HG02610 (cell line): ENCODE data around the gene C2orf42.
"Not testable (repeated sequence)": the region's sequence is repeated elsewhere in the genome, so short reads cannot be mapped to it uniquely, and the experiment has no call there.

Experiments used
- ATAC-seq: cut with Tn5 transposase; IDR thresholded peaks from one replicate; pipeline ENCODE4 v1.9.1; 2021; ENCODE audit warnings: mild to moderate bottlenecking, moderate library complexity; ENCODE audit not compliant: unreplicated experiment

C2orf42 gene

GRCh38 chr2:70133491-70134322, 57.1 kb downstream of the C2orf42 start:
- ATAC-seq = peak; percentile 33

DNA sequence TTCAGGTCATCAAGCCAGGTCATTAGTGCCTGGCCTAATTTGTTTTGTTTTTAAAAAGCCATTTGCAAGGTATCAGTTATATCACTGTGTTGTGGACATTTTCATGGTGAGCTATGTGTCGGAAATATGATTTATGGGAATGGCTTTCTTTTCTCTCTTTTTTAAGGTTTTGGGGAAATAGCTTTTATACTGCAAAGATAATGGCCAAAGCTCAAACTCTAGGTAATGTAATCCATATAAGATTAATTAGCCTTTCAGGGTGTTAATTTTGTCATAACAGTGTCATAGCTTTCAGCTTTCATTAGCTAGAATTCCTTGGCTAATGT, 57.7 kb downstream of the C2orf42 start:
- ATAC-seq = no peak

- peak; percentile 45 for ATAC-seq
These were observed 58.3 kb downstream of the C2orf42 start for GRCh38 chr2:70132244-70133126.

DNA sequence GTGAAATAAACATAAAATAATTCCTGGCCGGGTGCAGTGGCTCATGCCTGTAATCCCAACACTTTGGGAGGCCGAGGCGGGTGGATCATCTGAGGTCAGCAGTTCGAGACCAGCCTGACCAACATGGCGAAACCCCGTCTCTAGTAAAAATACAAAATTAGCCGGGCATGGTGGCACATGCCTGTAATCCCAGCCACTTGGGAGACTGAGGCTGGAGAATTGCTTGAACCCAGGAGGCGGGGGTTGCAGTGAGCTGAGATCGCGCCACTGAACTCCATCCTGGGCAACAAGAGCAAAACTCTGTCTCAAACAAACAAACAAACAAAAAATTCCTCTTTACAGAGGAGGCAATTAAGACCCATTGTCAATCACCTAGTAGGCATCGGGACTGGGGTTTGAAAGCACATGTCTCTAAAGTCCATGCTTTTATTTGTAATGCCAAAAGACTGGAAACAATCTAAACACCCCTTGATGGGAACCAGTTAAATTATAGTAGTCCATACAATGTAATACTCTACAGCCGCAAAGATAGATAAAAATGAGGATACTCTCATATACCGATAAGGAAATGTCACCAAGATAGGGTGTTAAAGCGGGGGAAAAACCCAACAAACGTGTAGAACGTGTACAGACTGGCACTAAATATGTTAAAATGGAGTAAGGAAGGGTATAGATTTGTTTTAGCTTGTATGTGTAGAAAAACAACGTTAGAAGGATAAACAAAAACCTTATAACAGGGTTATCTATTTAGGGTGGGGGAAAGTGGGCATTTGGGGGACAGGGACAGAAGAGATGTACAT, 59.3 kb downstream of the C2orf42 start:
- ATAC-seq = not testable (repeated sequence)

DNA sequence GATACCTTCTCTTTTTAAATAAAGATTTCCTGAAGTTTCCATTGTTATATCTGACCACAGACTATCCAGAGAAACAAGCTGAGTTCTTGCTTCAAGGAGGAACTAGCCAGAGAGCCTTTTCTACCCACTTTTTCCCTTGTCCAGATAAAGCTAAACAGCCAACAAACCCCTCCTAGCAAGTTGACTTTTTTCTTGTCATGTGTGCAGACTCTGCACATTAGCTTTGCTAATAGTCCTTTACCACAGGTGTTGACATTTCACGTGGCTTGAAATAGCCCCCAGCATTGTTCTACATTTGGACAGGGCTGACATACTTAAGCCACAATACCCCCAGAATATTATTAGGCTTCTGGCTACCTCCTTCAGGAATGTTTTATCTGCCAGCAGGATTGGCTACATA, 62.8 kb downstream of the C2orf42 start:
- ATAC-seq = no peak

GRCh38 chr2:70126413-70126812, 64.4 kb downstream of the C2orf42 start:
- no peak for ATAC-seq

DNA sequence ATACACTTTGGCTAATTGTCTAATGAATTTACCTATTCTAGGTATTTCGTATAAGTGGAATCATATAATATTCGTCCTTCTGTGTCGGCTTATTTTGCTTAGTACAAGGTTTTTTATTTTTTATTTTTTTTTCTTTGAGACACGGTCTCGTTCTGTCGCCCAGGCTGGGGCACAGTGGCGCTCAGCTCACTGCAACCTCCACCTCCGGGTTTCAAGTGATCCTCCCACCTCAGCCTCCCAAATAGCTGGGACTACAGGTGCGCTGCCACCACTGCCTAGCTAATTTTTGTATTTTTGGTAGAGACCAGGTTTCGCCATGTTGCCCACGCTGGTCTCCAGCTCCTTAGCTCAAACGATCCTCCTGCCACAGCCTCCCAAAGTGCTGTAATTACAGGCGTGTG, 65.3 kb downstream of the C2orf42 start:
- no peak for ATAC-seq

DNA sequence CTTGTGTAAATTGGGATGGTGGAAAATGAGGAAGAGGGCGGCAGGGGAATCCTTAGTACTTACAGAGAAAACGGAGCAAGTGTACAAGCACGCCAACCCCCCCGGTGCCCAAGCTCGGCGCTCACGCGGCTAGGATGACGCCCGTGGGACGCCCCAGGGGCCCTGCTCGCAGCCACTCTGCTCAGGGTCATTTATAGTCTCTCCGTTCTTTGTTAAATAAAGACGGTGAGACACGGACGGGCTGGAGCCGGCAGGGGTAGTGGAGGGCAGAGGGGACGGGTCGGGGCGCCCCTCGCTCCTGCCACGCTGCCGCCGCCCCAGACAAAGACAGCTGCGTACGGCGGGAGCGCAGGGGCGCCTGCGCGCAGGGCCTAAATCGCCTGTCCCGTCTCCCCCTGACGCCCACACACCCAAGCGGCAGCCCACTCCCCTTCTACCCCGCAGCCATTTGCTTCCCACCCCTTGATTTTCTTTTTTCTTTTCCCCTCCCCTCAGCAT, 65.8 kb downstream of the C2orf42 start:
- ATAC-seq = peak; percentile 33

GRCh38 chr2:70123829-70124116, 67.0 kb downstream of the C2orf42 start:
- no peak for ATAC-seq

DNA sequence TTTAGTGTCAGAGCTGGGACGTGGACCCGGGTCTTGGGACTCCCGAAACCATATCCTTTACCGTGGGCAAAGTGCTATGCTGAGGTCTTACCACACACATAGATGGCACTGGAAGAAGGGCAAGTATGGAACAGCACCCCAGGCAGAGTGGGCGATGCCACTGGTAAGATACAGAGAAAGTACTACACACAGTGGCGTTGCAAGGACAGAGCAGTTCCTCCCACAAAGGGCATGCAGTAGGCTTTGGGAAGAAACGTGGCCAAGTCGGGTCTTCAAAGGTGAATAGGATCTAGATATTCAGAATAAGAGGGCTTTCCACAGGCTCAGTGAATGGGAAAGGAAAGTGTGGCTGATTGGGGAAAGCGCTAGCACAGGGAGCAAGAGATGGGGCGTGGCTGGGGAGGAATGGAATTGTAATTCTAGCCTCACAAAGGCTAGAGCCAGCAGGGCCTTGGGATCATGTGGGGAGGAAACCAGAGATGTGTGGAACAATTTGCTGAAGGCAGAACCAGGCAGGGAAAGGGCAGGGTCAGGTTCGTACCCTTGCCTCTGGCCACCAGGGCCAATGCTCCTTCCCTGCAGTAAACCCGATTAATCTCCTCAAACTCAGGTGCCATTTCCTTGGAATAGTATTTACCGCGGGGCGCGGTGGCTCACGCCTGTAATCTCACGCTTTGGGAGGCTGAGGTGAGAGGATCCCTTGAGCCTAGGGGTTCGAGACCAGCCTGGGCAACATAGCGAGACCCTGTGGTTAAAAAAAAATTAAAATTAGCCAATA, 67.6 kb downstream of the C2orf42 start:
- ATAC-seq = no peak

GRCh38 chr2:70122470-70122869, 68.3 kb downstream of the C2orf42 start:
- no peak for ATAC-seq

DNA sequence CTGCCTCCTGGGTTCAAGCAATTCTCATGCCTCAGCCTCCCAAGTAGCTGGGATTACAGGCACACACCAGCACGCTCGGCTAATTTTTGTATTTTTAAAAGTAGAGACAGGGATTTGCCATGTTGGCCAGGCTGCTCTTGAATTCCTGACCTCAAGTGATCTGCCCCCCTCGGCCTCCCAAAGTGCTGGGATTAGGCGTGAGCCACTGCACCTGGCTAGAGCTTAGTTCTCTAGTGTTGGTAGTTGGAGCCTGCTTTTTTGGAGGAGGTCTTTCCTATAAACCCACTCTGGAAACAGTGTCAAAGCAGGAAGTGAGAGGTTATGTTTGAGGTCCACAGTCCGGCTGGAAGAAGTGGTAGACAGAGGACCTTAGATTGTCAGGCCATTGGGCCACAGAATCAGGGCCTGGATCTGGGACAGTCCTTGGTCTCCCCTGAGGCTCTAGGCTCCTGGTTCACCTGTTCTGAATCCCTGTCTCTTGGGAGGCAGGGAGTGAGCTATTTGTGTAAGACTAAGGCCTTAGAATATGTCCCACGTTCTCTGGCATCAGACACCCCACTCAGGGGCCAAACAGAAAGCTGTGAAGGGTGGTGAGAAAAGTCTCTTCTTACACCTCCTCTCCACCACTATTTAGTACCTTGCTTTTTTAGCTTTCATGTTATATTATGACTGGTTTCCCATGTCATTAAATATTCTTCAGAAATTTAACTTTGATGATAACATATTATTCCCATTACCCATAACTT, 69.0 kb downstream of the C2orf42 start:
- ATAC-seq = no peak

DNA sequence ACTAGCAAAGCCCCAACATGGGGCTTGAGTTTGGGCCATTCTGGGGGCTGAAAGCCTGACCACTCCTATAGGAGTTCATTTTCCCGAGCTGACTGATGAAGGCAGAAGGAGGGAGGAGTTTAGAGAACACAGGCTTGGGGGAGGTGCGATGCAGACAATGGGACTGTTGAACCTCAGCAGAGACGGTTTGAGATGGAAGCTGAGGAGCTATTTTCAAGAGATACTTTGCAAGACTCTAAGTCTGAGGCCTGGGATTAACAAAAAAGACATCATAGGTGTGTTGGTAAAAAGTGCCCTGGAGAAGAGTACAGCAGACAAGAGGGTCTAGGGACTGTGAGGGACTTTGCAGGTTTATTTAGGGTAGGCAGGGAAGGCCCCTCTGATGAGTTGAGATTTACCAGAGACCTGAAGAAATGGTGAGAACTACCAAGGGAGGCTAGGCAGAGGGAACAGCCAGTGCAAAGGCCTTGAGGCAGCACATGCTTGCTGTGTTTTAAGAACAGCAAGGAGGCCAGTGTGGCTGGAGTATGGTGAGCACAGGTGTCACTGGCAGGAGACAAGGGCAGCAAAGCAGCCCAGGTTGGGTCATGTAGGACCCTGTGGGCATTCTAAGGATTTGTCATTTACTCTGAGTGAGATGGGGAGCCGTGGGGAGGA, 71.9 kb downstream of the C2orf42 start:
- ATAC-seq = no peak

GRCh38 chr2:70116936-70117552, 73.8 kb downstream of the C2orf42 start:
- no peak for ATAC-seq

- peak; percentile 65 for ATAC-seq
These were observed 75.0 kb downstream of the C2orf42 start for GRCh38 chr2:70115646-70116442.

DNA sequence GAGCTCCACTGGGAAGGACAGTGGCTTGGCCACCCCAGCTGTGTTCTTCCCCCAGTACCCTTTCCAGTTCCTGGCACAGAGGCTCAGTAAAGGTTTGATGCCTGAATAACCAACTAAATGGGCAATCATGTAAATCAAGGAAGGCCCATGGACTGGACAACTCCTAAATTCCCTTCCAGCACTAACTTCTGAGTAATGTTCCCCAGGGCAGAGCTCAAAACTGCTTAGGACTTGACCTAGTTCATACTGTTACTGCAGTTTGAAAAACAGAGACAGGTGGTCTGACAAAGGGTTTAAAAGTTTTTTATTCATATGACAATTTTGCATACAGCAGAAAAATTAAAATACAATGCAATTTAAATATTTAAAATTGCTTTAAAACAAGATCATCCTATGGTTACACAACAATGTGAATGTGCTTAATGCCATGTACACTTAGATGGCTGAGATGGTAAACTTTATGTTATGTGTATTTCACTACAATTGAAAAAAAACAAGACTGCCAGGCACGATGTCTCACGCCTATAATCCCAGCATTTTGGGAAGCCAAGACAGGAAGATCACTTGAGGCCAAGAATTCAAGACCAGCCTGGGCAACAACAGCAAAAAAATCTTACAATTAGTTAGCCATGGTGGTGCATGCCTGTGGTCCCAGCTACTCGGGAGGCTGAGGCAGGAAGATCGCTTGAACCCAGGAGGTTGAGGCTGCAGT, 77.3 kb downstream of the C2orf42 start:
- ATAC-seq = no peak
